Measurements from ENCODE around the gene SNX32.

SNX32 gene

DNA sequence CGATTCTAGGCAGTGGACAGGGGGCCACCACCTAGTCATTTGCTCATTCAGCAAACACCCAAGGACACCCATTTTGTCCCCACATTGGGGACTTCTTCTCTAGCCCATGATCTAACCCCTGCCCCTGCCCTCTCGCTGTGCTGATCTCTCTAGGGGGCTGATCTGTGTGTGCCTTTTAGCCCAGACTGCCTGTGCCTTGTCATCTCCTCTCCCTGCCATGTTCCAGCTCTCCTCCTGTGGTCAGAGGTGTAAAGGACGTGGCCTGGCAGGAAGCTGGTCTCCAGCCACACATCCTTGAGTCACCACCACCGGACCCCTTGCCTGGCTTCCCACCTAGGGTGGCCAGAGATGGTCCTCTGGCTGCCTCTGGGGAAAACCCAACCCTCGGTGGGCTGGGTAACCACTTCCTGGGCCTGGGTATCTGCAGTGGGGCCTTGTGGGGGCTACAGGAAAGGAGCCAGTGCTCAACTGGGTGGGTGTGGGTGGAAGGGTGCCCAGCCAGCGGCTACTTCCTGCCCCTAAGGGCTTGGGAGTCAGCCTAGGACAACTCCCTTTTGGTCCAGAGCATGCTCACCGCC, 47.2 kb downstream of the SNX32 start:
- Histone ChIP-seq H3F3A (ENCODE audit: control insufficient read depth, insufficient read depth) (no peaks in the 10 kb centered on the region; the same call in 1 of the 2 replicates), H3K9me2 (replicated peaks; ENCODE audit: control insufficient read depth, low read length) (no peaks in the 10 kb centered on the region), H3K79me2 (ENCODE audit: control insufficient read depth, low read length) (no peaks in the 10 kb centered on the region), H3K9me3 (ENCODE audit: control insufficient read depth, insufficient read depth, low read length) (no peaks in the 10 kb centered on the region), H3K4me3 (ENCODE audit: low read length) (no peak overlapping the region), H3K4me2 (ENCODE audit: low read length) (no peak overlapping the region), H3K27ac (ENCODE audit: low read depth, low read length) (no peak overlapping the region), H3K36me3 (ENCODE audit: control insufficient read depth, low read length) (peaks cover 36% of the 10 kb centered on the region), H3K27me3 (ENCODE audit: control insufficient read depth, low read length) (no peaks in the 10 kb centered on the region), H4K20me1 (ENCODE audit: control insufficient read depth, insufficient read depth, low read depth, low read length) (no peaks in the 10 kb centered on the region), H3K4me1 (ENCODE audit: control insufficient read depth, low read length) (peaks cover 15% of the 10 kb centered on the region)
- TF ChIP-seq, protein P1, sequence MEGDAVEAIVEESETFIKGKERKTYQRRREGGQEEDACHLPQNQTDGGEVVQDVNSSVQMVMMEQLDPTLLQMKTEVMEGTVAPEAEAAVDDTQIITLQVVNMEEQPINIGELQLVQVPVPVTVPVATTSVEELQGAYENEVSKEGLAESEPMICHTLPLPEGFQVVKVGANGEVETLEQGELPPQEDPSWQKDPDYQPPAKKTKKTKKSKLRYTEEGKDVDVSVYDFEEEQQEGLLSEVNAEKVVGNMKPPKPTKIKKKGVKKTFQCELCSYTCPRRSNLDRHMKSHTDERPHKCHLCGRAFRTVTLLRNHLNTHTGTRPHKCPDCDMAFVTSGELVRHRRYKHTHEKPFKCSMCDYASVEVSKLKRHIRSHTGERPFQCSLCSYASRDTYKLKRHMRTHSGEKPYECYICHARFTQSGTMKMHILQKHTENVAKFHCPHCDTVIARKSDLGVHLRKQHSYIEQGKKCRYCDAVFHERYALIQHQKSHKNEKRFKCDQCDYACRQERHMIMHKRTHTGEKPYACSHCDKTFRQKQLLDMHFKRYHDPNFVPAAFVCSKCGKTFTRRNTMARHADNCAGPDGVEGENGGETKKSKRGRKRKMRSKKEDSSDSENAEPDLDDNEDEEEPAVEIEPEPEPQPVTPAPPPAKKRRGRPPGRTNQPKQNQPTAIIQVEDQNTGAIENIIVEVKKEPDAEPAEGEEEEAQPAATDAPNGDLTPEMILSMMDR (IDR thresholded peaks at IDR 0.05; ENCODE audit: low read depth, low read length, poor library complexity, severe bottlenecking): no peak
- TF ChIP-seq EZH2phosphoT487 (IDR thresholded peaks at IDR 0.05; ENCODE audit: borderline replicate concordance, low read length): no peak

DNA sequence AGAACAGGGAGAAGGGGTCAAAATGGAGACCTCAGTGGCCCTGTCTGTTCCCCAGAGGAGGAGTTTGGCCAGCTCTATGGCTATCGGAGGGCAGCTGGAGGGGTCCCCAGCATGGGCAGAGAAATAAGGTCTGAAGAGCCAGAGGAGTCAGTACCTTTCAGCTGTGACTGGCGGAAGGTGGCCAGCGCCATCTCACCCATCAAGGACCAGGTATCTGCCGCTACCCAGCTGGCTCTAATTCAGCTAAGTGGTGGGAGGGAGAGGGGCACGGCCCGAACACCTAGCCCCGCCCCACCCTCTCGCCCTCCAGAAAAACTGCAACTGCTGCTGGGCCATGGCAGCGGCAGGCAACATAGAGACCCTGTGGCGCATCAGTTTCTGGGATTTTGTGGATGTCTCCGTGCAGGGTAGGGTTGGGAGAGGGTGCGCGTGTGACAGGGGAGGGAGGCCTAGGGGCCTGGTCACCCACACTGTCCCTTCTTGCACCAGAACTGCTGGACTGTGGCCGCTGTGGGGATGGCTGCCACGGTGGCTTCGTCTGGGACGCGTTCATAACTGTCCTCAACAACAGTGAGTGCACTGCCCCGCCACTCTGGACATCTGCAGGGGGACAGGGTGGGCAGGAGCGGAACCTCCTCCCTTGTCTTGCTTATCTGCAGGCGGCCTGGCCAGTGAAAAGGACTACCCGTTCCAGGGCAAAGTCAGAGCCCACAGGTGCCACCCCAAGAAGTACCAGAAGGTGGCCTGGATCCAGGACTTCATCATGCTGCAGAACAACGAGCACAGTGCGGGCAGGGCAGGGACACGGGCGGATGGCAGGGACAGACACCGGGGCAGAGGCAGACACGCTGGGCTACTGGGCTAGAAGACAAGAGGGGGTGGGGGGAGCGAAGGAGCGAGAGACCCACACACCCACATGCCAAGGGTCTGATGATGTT, 48.6 kb downstream of the SNX32 start:
- TF ChIP-seq EZH2phosphoT487 (IDR thresholded peaks at IDR 0.05; ENCODE audit: borderline replicate concordance, low read length): no peak
- TF ChIP-seq, protein P1 (IDR thresholded peaks at IDR 0.05; ENCODE audit: low read depth, low read length, poor library complexity, severe bottlenecking): no peak
- H3K36me3 ChIP-seq (ENCODE audit: control insufficient read depth, low read length): peaks cover 50% of the 10 kb centered on the region
- H3K4me2 ChIP-seq (ENCODE audit: low read length): no peak overlapping the region
- no peaks in the 10 kb centered on the region for H3K27me3 ChIP-seq (ENCODE audit: control insufficient read depth, low read length)
- no peaks in the 10 kb centered on the region for H3K9me3 ChIP-seq (ENCODE audit: control insufficient read depth, insufficient read depth, low read length)
- no peaks in the 10 kb centered on the region for H3K9me2 ChIP-seq (replicated peaks; ENCODE audit: control insufficient read depth, low read length)
- no peaks in the 10 kb centered on the region for H4K20me1 ChIP-seq (ENCODE audit: control insufficient read depth, insufficient read depth, low read depth, low read length)
- H3F3A ChIP-seq (ENCODE audit: control insufficient read depth, insufficient read depth): peaks cover 4% of the 10 kb centered on the region
- H3K27ac ChIP-seq (ENCODE audit: low read depth, low read length): no peak overlapping the region
- H3K4me3 ChIP-seq (ENCODE audit: low read length): no peak overlapping the region
- H3K4me1 ChIP-seq (ENCODE audit: control insufficient read depth, low read length): peaks cover 25% of the 10 kb centered on the region
- H3K79me2 ChIP-seq (ENCODE audit: control insufficient read depth, low read length): peaks cover 2% of the 10 kb centered on the region

DNA sequence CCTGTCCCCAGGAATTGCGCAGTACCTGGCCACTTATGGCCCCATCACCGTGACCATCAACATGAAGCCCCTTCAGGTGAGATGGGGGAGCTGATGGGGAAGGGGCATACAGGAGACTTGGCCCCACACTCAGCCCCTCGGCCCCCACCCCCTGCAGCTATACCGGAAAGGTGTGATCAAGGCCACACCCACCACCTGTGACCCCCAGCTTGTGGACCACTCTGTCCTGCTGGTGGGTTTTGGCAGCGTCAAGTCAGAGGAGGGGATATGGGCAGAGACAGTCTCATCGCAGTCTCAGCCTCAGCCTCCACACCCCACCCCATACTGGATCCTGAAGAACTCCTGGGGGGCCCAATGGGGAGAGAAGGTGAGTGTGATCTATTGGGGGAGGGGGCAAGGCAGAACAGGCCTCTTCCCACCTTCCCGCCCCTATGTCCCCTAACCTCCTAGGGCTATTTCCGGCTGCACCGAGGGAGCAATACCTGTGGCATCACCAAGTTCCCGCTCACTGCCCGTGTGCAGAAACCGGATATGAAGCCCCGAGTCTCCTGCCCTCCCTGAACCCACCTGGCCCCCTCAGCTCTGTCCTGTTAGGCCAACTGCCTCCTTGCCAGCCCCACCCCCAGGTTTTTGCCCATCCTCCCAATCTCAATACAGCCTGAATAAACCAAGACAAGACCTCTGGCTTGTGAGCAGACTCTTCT, 49.4 kb downstream of the SNX32 start:
- Histone ChIP-seq H3K4me2 (ENCODE audit: low read length) (no peak overlapping the region), H3K36me3 (ENCODE audit: control insufficient read depth, low read length) (peaks cover 52% of the 10 kb centered on the region), H3K9me3 (ENCODE audit: control insufficient read depth, insufficient read depth, low read length) (no peaks in the 10 kb centered on the region), H3K9me2 (replicated peaks; ENCODE audit: control insufficient read depth, low read length) (no peaks in the 10 kb centered on the region), H3K79me2 (ENCODE audit: control insufficient read depth, low read length) (peaks cover 10% of the 10 kb centered on the region), H3K27ac (ENCODE audit: low read depth, low read length) (no peak overlapping the region), H3K4me1 (ENCODE audit: control insufficient read depth, low read length) (peaks cover 29% of the 10 kb centered on the region), H3K4me3 (ENCODE audit: low read length) (no peak overlapping the region), H4K20me1 (ENCODE audit: control insufficient read depth, insufficient read depth, low read depth, low read length) (no peaks in the 10 kb centered on the region), H3F3A (ENCODE audit: control insufficient read depth, insufficient read depth) (peaks cover 4% of the 10 kb centered on the region), H3K27me3 (ENCODE audit: control insufficient read depth, low read length) (no peaks in the 10 kb centered on the region)
- TF ChIP-seq, protein P1 (IDR thresholded peaks at IDR 0.05; ENCODE audit: low read depth, low read length, poor library complexity, severe bottlenecking): no peak
- TF ChIP-seq EZH2phosphoT487 (IDR thresholded peaks at IDR 0.05; ENCODE audit: borderline replicate concordance, low read length): no peak
